ENCODE data around the gene SULT1A1. TPM values are rescaled to one million over a fixed set of nuclear protein-coding genes. Genes with fewer than 3 reads are reported as not detected.

SULT1A1 gene
- total RNA-seq, 1 experiment from 2014 or later = 3.2 TPM

GRCh38 chr16:28555561-28555960 is 54.3 kb downstream of the SULT1A1 start:
- H3K4me3 Mint-ChIP-seq = no peak overlapping the region
- CTCF ChIA-PET = interaction anchor here (0.6 kb wide), 2 partner anchors 68 to 247 kb away, joined by 3 to 4 read pairs; no protein-coding TSS in a partner anchor

More at GRCh38 chr16:28555561-28555960, 54.3 kb downstream of the SULT1A1 start:
- TF ChIP-seq TCF7 (CRISPR knock-in tag; IDR thresholded peaks at IDR 0.05; ENCODE audit: low read depth) (no peak), ZNF232 (CRISPR knock-in tag; IDR thresholded peaks at IDR 0.05) (no peak), PRRX2 (CRISPR knock-in tag; IDR thresholded peaks at IDR 0.05) (no peak), TEAD4 (CRISPR knock-in tag; IDR thresholded peaks at IDR 0.05) (no peak), PRDM15 (CRISPR knock-in tag; IDR thresholded peaks at IDR 0.05) (no peak), CDX4 (CRISPR knock-in tag; IDR thresholded peaks at IDR 0.05; ENCODE audit: borderline replicate concordance) (no peak), JAZF1 (CRISPR knock-in tag; IDR thresholded peaks at IDR 0.05) (no peak), AFF4 (CRISPR knock-in tag; IDR thresholded peaks at IDR 0.05; ENCODE audit: borderline replicate concordance) (no peak), ZBTB21 (CRISPR knock-in tag; IDR thresholded peaks at IDR 0.05; ENCODE audit: borderline replicate concordance) (no peak), ATF2 (CRISPR knock-in tag; IDR thresholded peaks at IDR 0.05; ENCODE audit: borderline replicate concordance, low read depth) (no peak), ZNF512 (CRISPR knock-in tag; IDR thresholded peaks at IDR 0.05; ENCODE audit: borderline replicate concordance) (no peak), NFATC4 (CRISPR knock-in tag; IDR thresholded peaks at IDR 0.05) (no peak), FOXJ3 (CRISPR knock-in tag; IDR thresholded peaks at IDR 0.05; ENCODE audit: borderline replicate concordance) (no peak), SMAD3 (CRISPR knock-in tag; IDR thresholded peaks at IDR 0.05; ENCODE audit: borderline replicate concordance) (no peak), IRF1 (CRISPR knock-in tag; IDR thresholded peaks at IDR 0.05) (no peak), MYBL2 (CRISPR knock-in tag; IDR thresholded peaks at IDR 0.05) (no peak), NR2C2 (CRISPR knock-in tag; IDR thresholded peaks at IDR 0.05) (no peak)
- POLR2A ChIA-PET = no interaction called here
- Mint-ChIP-seq H3K4me1 (peaks cover 5% of the 10 kb centered on the region), H3K27ac (no peak overlapping the region), H3K27me3 (ENCODE audit: low read depth) (no peaks in the 10 kb centered on the region; the same call in 1 of the 2 replicates), H3K36me3 (peaks cover 14% of the 10 kb centered on the region), H3K9me3 (no peaks in the 10 kb centered on the region)
- DNase-seq (ENCODE audit: low spot score) (no peak), ATAC-seq (no peak)

Other genes starting within 250 kb of the SULT1A1 start
- gene NPIPB6, start 246.5 kb downstream of the SULT1A1 start, total RNA-seq (2021) = 0.83 to 2.6 TPM (median 2.5 TPM) in 3 replicates
- gene EIF3CL, start 206.2 kb downstream of the SULT1A1 start, total RNA-seq (2021) = 92.5 to 144 TPM (median 103 TPM) in 3 replicates
- 0.33 to 0.92 TPM (median 0.66 TPM) in 3 replicates for gene NPIPB7, start 137.7 kb downstream of the SULT1A1 start, total RNA-seq (2021)
- 20.9 to 23.9 TPM (median 22.3 TPM) in 3 replicates for gene CLN3, start 118.0 kb downstream of the SULT1A1 start, total RNA-seq (2021)
- gene APOBR, start 115.4 kb downstream of the SULT1A1 start, total RNA-seq (2021) = 0.09 to 0.11 TPM in 2 of 3 replicates, not detected in the other
- not detected in 3 replicates for gene IL27, start 103.2 kb downstream of the SULT1A1 start, total RNA-seq (2021)
- gene NUPR1, start 71.1 kb downstream of the SULT1A1 start, total RNA-seq (2021) = 0.33 to 1.1 TPM (median 0.66 TPM) in 3 replicates
- 15.0 to 23.3 TPM (median 17.1 TPM) in 3 replicates for gene SGF29, start 56.1 kb downstream of the SULT1A1 start, total RNA-seq (2021)
- 0.35 to 0.87 TPM (median 0.55 TPM) in 3 replicates for gene SULT1A2, start 13.0 kb downstream of the SULT1A1 start, total RNA-seq (2021)
- gene NPIPB8, start 28.0 kb upstream of the SULT1A1 start, total RNA-seq (2021) = 1.1 to 2.1 TPM (median 1.3 TPM) in 3 replicates
- gene EIF3C, start 101.4 kb upstream of the SULT1A1 start, total RNA-seq (2021) = 728 to 868 TPM (median 730 TPM) in 3 replicates
- 1.4 to 2.5 TPM (median 1.5 TPM) in 3 replicates for gene NPIPB9, start 141.7 kb upstream of the SULT1A1 start, total RNA-seq (2021)
- 210 to 243 TPM (median 225 TPM) in 3 replicates for gene ATXN2L, start 213.0 kb upstream of the SULT1A1 start, total RNA-seq (2021)
- 233 to 296 TPM (median 252 TPM) in 3 replicates for gene TUFM, start 236.3 kb upstream of the SULT1A1 start, total RNA-seq (2021)

Measured in WTC11 (cell line).